HEK293 (cell line): ENCODE data around the gene ACOT8.

Experiments used
- CTCF ChIA-PET: fragments of 350-600 bp; formaldehyde crosslinking; extraction: SDS; loops from one replicate; lab custom pipeline; 2021; ENCODE audit warnings: antibody characterized with exemption; lab: Yijun Ruan, JAX
- POLR2A ChIA-PET: fragments of 300-600 bp; formaldehyde crosslinking; extraction: SDS; loops from one replicate; lab custom pipeline; 2020; ENCODE audit warnings: antibody characterized with exemption, inconsistent platforms; lab: Yijun Ruan, JAX
- H3K27ac ChIP-seq: fragments of 200-500 bp; sonication (Bioruptor generic); 2 replicates; pipeline ENCODE4 v1.5.1; 2014; ENCODE audit warnings: low read depth, low read length, control low read depth, inconsistent platforms; ENCODE audit errors: extremely low read depth
- H3K36me3 ChIP-seq, 2 experiments: fragments of 200-500 bp in 1 of 2; sonication (Bioruptor generic) in 1 of 2; 1 replicate in 1 of 2; 2 replicates in 1 of 2; pipeline ENCODE4 v1.5.1; 2014 to 2017; ENCODE audit warnings: inconsistent platforms in 2 of 2, low read length in 2 of 2; ENCODE audit not compliant: control insufficient read depth in 2 of 2, insufficient read depth in 1 of 2
- H3K4me1 ChIP-seq: fragments of 200-500 bp; sonication (Bioruptor generic); 2 replicates; pipeline ENCODE4 v1.5.1; 2014; ENCODE audit warnings: mild to moderate bottlenecking, low read length, inconsistent platforms; ENCODE audit not compliant: control insufficient read depth, insufficient read depth
- H3K4me3 ChIP-seq: 2 replicates; pipeline ENCODE4 v1.5.1; 2011; ENCODE audit warnings: low read depth, mild to moderate bottlenecking, control low read depth, low read length, moderate library complexity
- H3K9me3 ChIP-seq: fragments of 200-500 bp; sonication (Bioruptor generic); 2 replicates; pipeline ENCODE4 v1.5.1; 2014; ENCODE audit warnings: low read depth, low read length, inconsistent platforms; ENCODE audit not compliant: control insufficient read depth, insufficient read depth
- GLI4 ChIP-seq: fragments of 450-650 bp; formaldehyde crosslinking; IDR thresholded peaks from 2 replicates; pipeline ENCODE4 v1.5.1; 2016; ENCODE audit warnings: missing biosample characterization, missing genetic modification characterization
- GLIS1 ChIP-seq: fragments of 450-650 bp; formaldehyde crosslinking; IDR thresholded peaks from 2 replicates; pipeline ENCODE4 v1.5.1; 2016; ENCODE audit warnings: missing biosample characterization, missing genetic modification characterization
- KLF8 ChIP-seq: fragments of 450-650 bp; formaldehyde crosslinking; IDR thresholded peaks from 2 replicates; pipeline ENCODE4 v1.5.1; 2016; ENCODE audit warnings: missing biosample characterization, missing genetic modification characterization
- SETDB1 ChIP-seq: IDR thresholded peaks from one replicate; pipeline ENCODE4 v1.6.1; 2017; ENCODE audit warnings: mild to moderate bottlenecking, low read length, moderate library complexity, mixed read lengths; ENCODE audit not compliant: insufficient read length
- YY1 ChIP-seq: fragments of 450-650 bp; formaldehyde crosslinking; IDR thresholded peaks from 2 replicates; pipeline ENCODE4 v1.5.1; 2018; ENCODE audit warnings: missing biosample characterization, missing genetic modification characterization
- ZBTB1 ChIP-seq: fragments of 450-650 bp; formaldehyde crosslinking; IDR thresholded peaks from 2 replicates; pipeline ENCODE4 v1.5.1; 2016; ENCODE audit warnings: missing biosample characterization, missing genetic modification characterization
- ZBTB21 ChIP-seq: fragments of 450-650 bp; formaldehyde crosslinking; IDR thresholded peaks from 2 replicates; pipeline ENCODE4 v1.5.1; 2017; ENCODE audit warnings: missing biosample characterization, missing genetic modification characterization
- ZFP37 ChIP-seq: fragments of 450-650 bp; formaldehyde crosslinking; IDR thresholded peaks from 2 replicates; pipeline ENCODE4 v1.5.1; 2016; ENCODE audit warnings: missing biosample characterization, missing genetic modification characterization
- ZNF114 ChIP-seq: fragments of 450-650 bp; formaldehyde crosslinking; IDR thresholded peaks from 2 replicates; pipeline ENCODE4 v1.5.0; 2017; ENCODE audit warnings: missing biosample characterization, missing genetic modification characterization
- ZNF121 ChIP-seq: fragments of 450-650 bp; formaldehyde crosslinking; IDR thresholded peaks from 2 replicates; pipeline ENCODE4 v1.5.1; 2016; ENCODE audit warnings: missing biosample characterization, missing genetic modification characterization
- ZNF184 ChIP-seq: fragments of 450-650 bp; IDR thresholded peaks from 2 replicates; pipeline ENCODE4 v1.5.1; 2018; ENCODE audit warnings: missing biosample characterization, mild to moderate bottlenecking, missing genetic modification characterization
- ZNF214 ChIP-seq: fragments of 450-650 bp; formaldehyde crosslinking; IDR thresholded peaks from 2 replicates; pipeline ENCODE4 v1.5.1; 2017; ENCODE audit warnings: missing biosample characterization, mild to moderate bottlenecking, missing genetic modification characterization, borderline replicate concordance
- ZNF248 ChIP-seq: fragments of 450-650 bp; formaldehyde crosslinking; IDR thresholded peaks from 2 replicates; pipeline ENCODE4 v1.5.1; 2017; ENCODE audit warnings: missing biosample characterization, missing genetic modification characterization
- ZNF362 ChIP-seq: fragments of 450-650 bp; formaldehyde crosslinking; IDR thresholded peaks from 2 replicates; pipeline ENCODE4 v1.5.1; 2016; ENCODE audit warnings: missing biosample characterization, missing genetic modification characterization
- ZNF366 ChIP-seq: fragments of 450-650 bp; formaldehyde crosslinking; conservative IDR thresholded peaks from 2 replicates; pipeline ENCODE4 v1.5.1; 2016; ENCODE audit warnings: missing biosample characterization, missing genetic modification characterization
- ZNF510 ChIP-seq: fragments of 450-650 bp; formaldehyde crosslinking; IDR thresholded peaks from 2 replicates; pipeline ENCODE4 v1.5.1; 2018; ENCODE audit warnings: mild to moderate bottlenecking, missing genetic modification characterization, missing biosample characterization; ENCODE audit not compliant: insufficient replicate concordance
- ZNF623 ChIP-seq: fragments of 450-650 bp; formaldehyde crosslinking; IDR thresholded peaks from 2 replicates; pipeline ENCODE4 v1.5.1; 2016; ENCODE audit warnings: missing biosample characterization, missing genetic modification characterization
- ZNF629 ChIP-seq: fragments of 450-650 bp; formaldehyde crosslinking; IDR thresholded peaks from 2 replicates; pipeline ENCODE4 v1.5.1; 2017; ENCODE audit warnings: missing biosample characterization, missing genetic modification characterization
- ZNF692 ChIP-seq: fragments of 450-650 bp; formaldehyde crosslinking; IDR thresholded peaks from 2 replicates; pipeline ENCODE4 v1.5.1; 2016; ENCODE audit warnings: missing biosample characterization, missing genetic modification characterization
- ZNF76 ChIP-seq: fragments of 450-650 bp; formaldehyde crosslinking; IDR thresholded peaks from 2 replicates; pipeline ENCODE4; 2016; ENCODE audit warnings: low read depth, missing biosample characterization, missing genetic modification characterization, borderline replicate concordance
- ZNF776 ChIP-seq: fragments of 450-650 bp; formaldehyde crosslinking; IDR thresholded peaks from 2 replicates; pipeline ENCODE4 v1.5.0; 2017; ENCODE audit warnings: missing biosample characterization, missing genetic modification characterization, borderline replicate concordance
- TF ChIP-seq, protein P1 (sequence below): fragments of 450-650 bp; formaldehyde crosslinking; IDR thresholded peaks from 2 replicates; pipeline ENCODE4 v1.5.1; 2016; ENCODE audit warnings: missing biosample characterization, missing genetic modification characterization

ACOT8 gene

GRCh38 chr20:45905505-45906079 is 48.4 kb upstream of the ACOT8 start (continued):
- peak; percentile 94 for TF ChIP-seq ZNF629
- no peak for TF ChIP-seq ZNF121
- 0 out of 2 replicates have a peak, but pooled peaks have one; percentile 10 for TF ChIP-seq GLIS1
- peak; percentile 95 for TF ChIP-seq ZNF623 (tag by site-specific recombination)
- TF ChIP-seq, protein P1, sequence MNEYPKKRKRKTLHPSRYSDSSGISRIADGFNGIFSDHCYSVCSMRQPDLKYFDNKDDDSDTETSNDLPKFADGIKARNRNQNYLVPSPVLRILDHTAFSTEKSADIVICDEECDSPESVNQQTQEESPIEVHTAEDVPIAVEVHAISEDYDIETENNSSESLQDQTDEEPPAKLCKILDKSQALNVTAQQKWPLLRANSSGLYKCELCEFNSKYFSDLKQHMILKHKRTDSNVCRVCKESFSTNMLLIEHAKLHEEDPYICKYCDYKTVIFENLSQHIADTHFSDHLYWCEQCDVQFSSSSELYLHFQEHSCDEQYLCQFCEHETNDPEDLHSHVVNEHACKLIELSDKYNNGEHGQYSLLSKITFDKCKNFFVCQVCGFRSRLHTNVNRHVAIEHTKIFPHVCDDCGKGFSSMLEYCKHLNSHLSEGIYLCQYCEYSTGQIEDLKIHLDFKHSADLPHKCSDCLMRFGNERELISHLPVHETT (tag by site-specific recombination) = peak; percentile 76; the same call in 1 of the 2 replicates
- TF ChIP-seq ZNF184 (tag by site-specific recombination) = peak; percentile 79; the same call in 1 of the 2 replicates
- no peak for TF ChIP-seq SETDB1
- TF ChIP-seq ZNF366 = peak; percentile 68
- TF ChIP-seq ZNF510 (tag by site-specific recombination) = no peak
- no peak for TF ChIP-seq ZNF214
- TF ChIP-seq ZBTB21 = peak; percentile 77
- TF ChIP-seq ZFP37 (tag by site-specific recombination) = peak; percentile 55; the same call in 1 of the 2 replicates
- TF ChIP-seq GLI4 (tag by site-specific recombination) = no peak
- no peak for TF ChIP-seq ZNF362 (tag by site-specific recombination)
- TF ChIP-seq ZBTB1 (tag by site-specific recombination) = no peak
- TF ChIP-seq YY1 (tag by site-specific recombination) = no peak
- no peak for TF ChIP-seq ZNF692 (tag by site-specific recombination)
- TF ChIP-seq KLF8 = peak; percentile 36

- H3K4me3 ChIP-seq = no peak overlapping the region
- H3K27ac ChIP-seq = no peak overlapping the region
- ChIA-PET CTCF (interaction anchor here (1.0 to 2.4 kb wide), 5 partner anchors 8 to 122 kb away, joined by 3 to 11 read pairs (median 3); no protein-coding TSS in a partner anchor), POLR2A (interaction anchor here (0.6 to 2.4 kb wide), 15 partner anchors 8 to 72 kb away, joined by 3 to 26 read pairs (median 5); partner anchors contain the start of genes CTSA, NEURL2, PCIF1 and SNX21)
- H3K4me1 ChIP-seq = no peaks in the 10 kb centered on the region
- TF ChIP-seq ZNF248 (tag by site-specific recombination) (no peak), GLIS1 (peak; percentile 17; the same call in 1 of the 2 replicates), ZNF114 (tag by site-specific recombination) (no peak), ZNF76 (tag by site-specific recombination) (no peak), ZNF776 (tag by site-specific recombination) (no peak)
- no peaks in the 10 kb centered on the region for H3K36me3 ChIP-seq
- no peaks in the 10 kb centered on the region for H3K9me3 ChIP-seq
Observed at GRCh38 chr20:45904583-45905504, 47.7 kb upstream of the ACOT8 start.
